ENCODE data around the gene FERMT3.

- no peak for TF ChIP-seq POLR2A (IDR thresholded peaks at IDR 0.05)
- TF ChIP-seq, protein P1, sequence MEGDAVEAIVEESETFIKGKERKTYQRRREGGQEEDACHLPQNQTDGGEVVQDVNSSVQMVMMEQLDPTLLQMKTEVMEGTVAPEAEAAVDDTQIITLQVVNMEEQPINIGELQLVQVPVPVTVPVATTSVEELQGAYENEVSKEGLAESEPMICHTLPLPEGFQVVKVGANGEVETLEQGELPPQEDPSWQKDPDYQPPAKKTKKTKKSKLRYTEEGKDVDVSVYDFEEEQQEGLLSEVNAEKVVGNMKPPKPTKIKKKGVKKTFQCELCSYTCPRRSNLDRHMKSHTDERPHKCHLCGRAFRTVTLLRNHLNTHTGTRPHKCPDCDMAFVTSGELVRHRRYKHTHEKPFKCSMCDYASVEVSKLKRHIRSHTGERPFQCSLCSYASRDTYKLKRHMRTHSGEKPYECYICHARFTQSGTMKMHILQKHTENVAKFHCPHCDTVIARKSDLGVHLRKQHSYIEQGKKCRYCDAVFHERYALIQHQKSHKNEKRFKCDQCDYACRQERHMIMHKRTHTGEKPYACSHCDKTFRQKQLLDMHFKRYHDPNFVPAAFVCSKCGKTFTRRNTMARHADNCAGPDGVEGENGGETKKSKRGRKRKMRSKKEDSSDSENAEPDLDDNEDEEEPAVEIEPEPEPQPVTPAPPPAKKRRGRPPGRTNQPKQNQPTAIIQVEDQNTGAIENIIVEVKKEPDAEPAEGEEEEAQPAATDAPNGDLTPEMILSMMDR (IDR thresholded peaks at IDR 0.05): no peak
- TF ChIP-seq EP300 (IDR thresholded peaks at IDR 0.05): no peak
Observed at GRCh38 chr11:64248578-64248977, 42.1 kb downstream of the FERMT3 start.
